Testis (tissue), 2 donors: Measurements from ENCODE around the gene GPR89B.

Source experiments
- POLR2A ChIP-seq: fragments of 450-650 bp; IDR thresholded peaks from one replicate; pipeline ENCODE4 v1.6.1; 2017; ENCODE audit warnings: antibody characterized with exemption, mild to moderate bottlenecking, moderate library complexity
- TF ChIP-seq, protein P1 (sequence below), 3 experiments: fragments of 450-650 bp in 2 of 3; fragments of 200-600 bp in 1 of 3; sonication (generic) in 1 of 3; IDR thresholded peaks; one replicate each; pipeline ENCODE4 v1.5.1; 2016 to 2019; ENCODE audit warnings: antibody characterized with exemption in 3 of 3, mild to moderate bottlenecking in 2 of 3, moderate library complexity in 1 of 3

DNA sequence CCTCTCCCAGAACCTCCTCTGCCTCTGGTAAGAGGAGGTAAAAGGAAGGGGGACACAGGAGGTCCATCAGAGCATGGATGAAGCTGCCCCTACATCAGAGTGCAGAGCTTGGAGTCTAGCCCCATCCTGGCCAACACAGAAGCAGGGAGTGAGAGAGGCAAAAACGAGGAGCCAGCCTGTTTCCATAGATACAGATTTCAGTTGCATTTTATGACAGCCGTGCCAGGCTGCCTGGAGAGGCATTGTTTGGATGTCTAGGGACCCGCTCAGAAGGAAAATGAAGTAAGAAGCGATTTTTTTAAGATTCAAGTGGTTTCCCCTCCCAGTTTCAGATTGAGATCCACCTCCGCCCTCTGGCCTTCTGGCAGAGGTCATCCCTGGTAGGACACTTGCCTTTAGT is 37.1 kb upstream of the GPR89B start:
- TF ChIP-seq, protein P1, sequence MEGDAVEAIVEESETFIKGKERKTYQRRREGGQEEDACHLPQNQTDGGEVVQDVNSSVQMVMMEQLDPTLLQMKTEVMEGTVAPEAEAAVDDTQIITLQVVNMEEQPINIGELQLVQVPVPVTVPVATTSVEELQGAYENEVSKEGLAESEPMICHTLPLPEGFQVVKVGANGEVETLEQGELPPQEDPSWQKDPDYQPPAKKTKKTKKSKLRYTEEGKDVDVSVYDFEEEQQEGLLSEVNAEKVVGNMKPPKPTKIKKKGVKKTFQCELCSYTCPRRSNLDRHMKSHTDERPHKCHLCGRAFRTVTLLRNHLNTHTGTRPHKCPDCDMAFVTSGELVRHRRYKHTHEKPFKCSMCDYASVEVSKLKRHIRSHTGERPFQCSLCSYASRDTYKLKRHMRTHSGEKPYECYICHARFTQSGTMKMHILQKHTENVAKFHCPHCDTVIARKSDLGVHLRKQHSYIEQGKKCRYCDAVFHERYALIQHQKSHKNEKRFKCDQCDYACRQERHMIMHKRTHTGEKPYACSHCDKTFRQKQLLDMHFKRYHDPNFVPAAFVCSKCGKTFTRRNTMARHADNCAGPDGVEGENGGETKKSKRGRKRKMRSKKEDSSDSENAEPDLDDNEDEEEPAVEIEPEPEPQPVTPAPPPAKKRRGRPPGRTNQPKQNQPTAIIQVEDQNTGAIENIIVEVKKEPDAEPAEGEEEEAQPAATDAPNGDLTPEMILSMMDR (IDR thresholded peaks at IDR 0.05) = no peak
- TF ChIP-seq POLR2A = no peak
